C4-2B (cell line): ENCODE data around the gene STK40.
A peak's percentile ranks its signal among the peaks of the same experiment; 100 is the strongest.

Source experiments
- H3K27ac ChIP-seq: fragments of 450-650 bp; 2 replicates; pipeline ENCODE4 v1.5.1; 2017
- CTCF ChIP-seq: fragments of 450-650 bp; conservative IDR thresholded peaks from 2 replicates; pipeline ENCODE4 v1.5.1; 2017; ENCODE audit warnings: mild to moderate bottlenecking
- ZFX ChIP-seq: fragments of 450-650 bp; IDR thresholded peaks from 2 replicates; pipeline ENCODE4 v1.6.1; 2017

STK40 gene

DNA sequence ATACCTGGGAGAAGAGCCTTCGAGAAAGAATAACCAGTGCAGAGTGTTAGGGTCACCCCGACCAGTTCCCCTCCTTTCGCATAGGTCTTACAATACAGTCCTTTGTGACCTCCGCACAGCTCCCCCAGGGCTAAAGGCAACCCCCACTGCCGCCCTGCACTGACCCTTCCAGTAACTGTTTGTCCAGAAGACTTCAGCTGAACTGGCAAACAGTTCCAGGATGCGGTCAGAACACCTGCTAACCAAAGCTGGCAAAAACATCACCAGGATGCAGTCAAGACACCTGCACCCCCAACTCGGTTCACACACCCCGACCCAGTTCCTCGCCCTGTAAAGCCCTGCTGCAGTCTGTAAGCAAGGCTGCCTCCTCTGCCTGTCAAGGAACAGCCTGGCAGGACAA, 55.9 kb downstream of the STK40 start:
- no peak overlapping the region for H3K27ac ChIP-seq
- TF ChIP-seq ZFX (no peak), CTCF (no peak)

DNA sequence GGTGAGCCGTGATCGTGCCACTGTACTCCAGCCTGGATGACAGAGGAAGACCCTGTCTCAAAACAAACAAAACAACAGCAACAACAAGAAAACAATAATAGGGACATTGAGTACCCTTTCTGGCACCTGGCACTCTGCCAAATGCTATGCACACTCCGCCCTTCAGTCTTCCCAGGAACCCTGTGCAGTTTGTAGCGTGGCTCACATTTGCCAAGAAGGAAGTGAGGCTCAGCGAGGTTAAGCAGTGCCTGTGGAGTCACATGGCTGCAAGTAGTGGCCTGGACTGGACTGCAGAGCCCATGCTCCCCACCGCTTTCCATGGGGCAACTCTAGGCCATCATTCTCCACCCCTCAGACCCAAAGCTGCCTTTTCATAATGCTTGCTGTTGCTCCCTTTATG, 57.0 kb downstream of the STK40 start:
- H3K27ac ChIP-seq: 0 out of 2 replicates have a peak overlapping the region, but pooled peaks have one; percentile 1
- TF ChIP-seq ZFX (no peak), CTCF (no peak)

GRCh38 chr1:36328088-36328480, 57.6 kb downstream of the STK40 start:
- no peak overlapping the region for H3K27ac ChIP-seq
- TF ChIP-seq ZFX: no peak
- TF ChIP-seq CTCF: no peak

DNA sequence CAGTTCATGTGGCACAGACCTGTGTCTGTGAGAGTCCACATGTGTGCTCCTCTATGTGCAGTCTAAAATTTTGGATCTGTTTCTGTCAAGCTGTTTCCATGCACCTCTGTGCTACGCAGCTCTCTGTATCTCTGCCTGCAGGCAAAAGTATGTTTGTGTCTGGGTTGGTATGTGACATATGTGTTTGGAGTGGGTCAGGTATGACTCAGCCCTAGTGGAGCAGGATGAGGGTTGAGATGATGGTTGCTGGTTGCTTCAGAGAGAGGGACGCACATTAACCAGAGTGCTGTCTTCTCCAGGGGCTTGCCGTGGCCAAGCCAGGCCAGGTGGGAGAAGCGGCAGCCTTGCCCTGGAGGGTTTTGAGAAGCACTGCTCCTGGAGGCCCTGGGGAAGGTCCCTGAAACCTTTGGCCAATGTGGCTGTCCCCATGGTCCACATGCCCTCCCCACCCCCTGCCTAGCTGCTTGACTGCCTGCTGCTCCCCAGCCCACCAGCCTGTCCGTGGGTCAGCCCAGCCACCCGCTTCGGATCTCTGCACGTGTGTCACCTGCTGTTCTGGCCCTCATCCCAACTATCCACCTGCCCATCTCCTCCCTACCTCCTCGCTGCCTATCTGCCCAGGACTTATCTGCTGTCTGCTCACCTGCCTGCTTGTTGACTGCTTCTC, 58.2 kb downstream of the STK40 start:
- no peak for TF ChIP-seq ZFX
- TF ChIP-seq CTCF: no peak
- no peak overlapping the region for H3K27ac ChIP-seq

DNA sequence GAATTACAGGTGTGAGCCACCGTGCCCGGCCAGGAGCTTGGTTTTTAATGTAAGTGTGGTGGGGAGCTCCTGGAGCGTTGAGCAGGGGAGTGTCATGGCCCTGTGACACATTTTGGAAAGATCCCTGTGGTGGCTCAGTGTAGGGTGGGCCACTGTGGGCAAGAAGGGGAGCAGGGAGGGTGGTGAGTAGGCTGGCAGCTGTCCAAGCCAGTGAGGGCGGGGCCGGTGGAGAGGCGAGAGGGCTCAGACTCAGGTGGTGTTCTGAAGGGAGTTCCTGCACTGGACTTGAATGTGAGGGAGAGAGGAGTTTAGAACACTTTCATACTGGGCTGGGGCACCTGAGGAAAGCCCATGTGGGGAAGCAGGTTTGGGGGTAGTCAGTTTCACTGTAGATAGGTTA, 59.2 kb downstream of the STK40 start:
- TF ChIP-seq CTCF: no peak
- TF ChIP-seq ZFX: no peak
- H3K27ac ChIP-seq: no peak overlapping the region

- TF ChIP-seq ZFX (no peak), CTCF (no peak)
These were observed 61.4 kb downstream of the STK40 start for GRCh38 chr1:36324353-36324703.

DNA sequence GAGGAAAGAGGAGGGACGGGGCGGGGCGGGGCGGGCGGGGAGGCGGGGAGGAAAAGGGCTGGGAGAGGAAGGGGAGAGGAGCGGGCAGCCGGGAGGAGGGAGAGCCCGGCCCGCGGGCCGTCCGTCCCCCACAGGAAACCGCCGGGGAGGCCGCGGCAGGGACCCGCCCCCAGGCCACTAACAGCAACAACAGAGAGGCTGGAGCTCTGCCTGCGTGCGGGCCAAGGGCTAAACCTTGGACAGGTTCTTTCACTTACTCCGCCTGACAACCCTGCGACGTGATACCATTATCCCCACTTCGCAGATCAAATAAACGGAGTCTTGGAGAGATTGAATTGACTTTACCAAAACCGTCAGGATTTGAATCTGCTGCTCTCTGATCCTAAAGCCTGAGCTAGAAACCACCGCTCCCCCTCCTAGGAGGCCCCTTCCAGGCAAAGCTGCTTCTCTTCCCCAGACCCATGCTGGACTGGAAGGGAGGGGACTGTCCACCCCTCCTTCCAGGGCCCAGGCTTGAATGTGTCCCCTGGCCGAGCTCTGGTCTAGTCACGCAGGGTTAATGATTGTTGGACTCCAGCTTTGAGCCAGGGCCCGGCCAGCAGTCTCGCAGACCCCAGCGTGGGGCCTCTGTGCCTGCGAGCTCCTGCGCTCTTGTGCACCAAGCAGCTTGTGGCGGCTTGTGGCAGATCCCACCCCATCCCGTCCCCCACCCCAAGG, 61.9 kb downstream of the STK40 start, which contains the start of gene EVA1B:
TSS of gene EVA1B (minus strand) at position 10 of the 717 bp plus-strand sequence. CDS start 608 bp downstream, outside the sequence.
- peak within 1 kb of the TSS; percentile 52 for H3K27ac ChIP-seq
- TF ChIP-seq CTCF (no peak), ZFX (no peak)

More at GRCh38 chr1:36324353-36324703, 61.4 kb downstream of the STK40 start:
- H3K27ac ChIP-seq: no peak overlapping the region; the same call in 1 of the 2 replicates
